HUES6 (cell line): ENCODE results near the gene SHKBP1.

Experiments used
- H3K27ac ChIP-seq: 2 replicates; pipeline ENCODE4 v1.7.0; 2013; ENCODE audit warnings: low read depth, mild to moderate bottlenecking, low read length, inconsistent platforms
- H3K27me3 ChIP-seq: 2 replicates; pipeline ENCODE4 v1.6.1; 2013; ENCODE audit warnings: low read length; ENCODE audit not compliant: control insufficient read depth, insufficient read depth
- H3K36me3 ChIP-seq: 2 replicates; pipeline ENCODE4 v1.6.1; 2013; ENCODE audit warnings: low read length; ENCODE audit not compliant: control insufficient read depth, insufficient read depth
- H3K4me1 ChIP-seq: 2 replicates; pipeline ENCODE4 v1.6.1; 2013; ENCODE audit warnings: low read length; ENCODE audit not compliant: control insufficient read depth, insufficient read depth
- H3K4me3 ChIP-seq: 2 replicates; pipeline ENCODE4 v1.5.1; 2013; ENCODE audit warnings: low read depth, low read length
- H3K9ac ChIP-seq: one replicate; pipeline ENCODE4 v1.6.1; 2013; ENCODE audit warnings: mild to moderate bottlenecking, low read length
- H3K9me3 ChIP-seq: 2 replicates; pipeline ENCODE4 v1.6.1; 2013; ENCODE audit warnings: low read depth, low read length; ENCODE audit not compliant: control insufficient read depth, insufficient read depth

SHKBP1 gene

DNA sequence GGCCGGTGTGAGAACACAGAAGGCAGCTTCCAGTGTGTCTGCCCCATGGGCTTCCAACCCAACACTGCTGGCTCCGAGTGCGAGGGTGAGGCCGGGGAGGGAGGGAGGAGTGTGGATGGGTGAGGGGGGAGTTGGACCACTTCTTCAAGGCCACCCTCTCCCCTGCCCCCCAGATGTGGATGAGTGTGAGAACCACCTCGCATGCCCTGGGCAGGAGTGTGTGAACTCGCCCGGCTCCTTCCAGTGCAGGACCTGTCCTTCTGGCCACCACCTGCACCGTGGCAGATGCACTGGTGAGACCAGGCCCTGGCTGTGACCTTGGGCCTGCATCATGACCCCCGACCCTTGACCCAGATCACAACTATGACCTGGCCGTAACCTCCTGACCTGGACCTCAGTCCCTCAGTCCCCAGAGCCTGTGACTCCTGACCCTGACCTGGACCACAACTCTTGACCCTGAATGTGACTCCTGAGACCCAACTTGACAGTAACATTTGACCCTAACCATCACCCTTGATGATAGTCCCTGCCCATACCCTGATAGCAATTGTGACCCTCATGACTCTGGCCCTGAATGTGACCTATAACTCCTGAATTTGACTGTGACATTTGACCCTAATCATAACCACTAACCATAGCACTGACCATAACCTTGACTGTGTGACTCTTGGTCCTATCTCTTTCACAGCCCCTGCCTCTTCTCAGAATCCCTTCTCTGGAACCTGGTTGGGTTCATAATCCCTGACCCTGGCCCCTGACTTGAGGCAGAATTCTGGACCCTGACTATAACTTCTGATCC is 35.4 kb downstream of the SHKBP1 start:
- Histone ChIP-seq H3K36me3 (peaks cover 3% of the 10 kb centered on the region; the same call in 1 of the 2 replicates), H3K4me3 (no peak overlapping the region), H3K9me3 (no peaks in the 10 kb centered on the region), H3K27ac (no peak overlapping the region), H3K27me3 (peaks cover 52% of the 10 kb centered on the region), H3K9ac (no peak overlapping the region), H3K4me1 (peaks cover 13% of the 10 kb centered on the region)

DNA sequence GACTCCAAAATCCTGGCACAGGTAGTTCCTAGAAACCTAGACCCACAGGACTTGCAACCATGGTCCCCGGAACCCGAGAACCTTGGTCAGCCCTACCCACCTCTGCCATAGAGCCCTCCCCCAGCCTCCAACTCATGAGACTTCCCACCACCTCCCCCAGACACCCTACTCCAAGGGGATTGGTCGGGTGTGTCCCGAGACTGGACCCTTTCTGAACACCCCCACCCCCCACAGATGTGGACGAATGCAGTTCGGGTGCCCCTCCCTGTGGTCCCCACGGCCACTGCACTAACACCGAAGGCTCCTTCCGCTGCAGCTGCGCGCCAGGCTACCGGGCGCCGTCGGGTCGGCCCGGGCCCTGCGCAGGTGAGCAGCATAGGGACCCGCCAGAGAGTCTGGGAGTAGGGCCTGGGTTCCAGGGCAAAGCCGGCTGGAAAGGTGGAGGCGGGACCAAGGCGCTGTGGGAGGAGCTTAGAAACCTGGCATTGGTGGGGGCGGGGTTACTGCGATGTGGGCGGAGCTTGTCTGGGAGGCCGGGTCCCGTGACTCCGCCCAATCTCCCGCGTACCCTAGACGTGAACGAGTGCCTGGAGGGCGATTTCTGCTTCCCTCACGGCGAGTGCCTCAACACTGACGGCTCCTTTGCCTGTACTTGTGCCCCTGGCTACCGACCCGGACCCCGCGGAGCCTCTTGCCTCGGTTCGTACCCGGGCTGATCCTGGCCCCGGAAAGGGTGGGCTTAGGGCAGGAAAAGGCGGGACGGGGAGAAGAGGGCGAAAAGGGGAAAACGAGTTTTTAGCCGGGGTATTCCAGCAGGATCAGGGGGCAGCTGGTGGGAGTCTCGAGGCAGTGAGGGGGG is 36.4 kb downstream of the SHKBP1 start:
- Histone ChIP-seq H3K27me3 (peaks cover 43% of the 10 kb centered on the region), H3K9me3 (no peaks in the 10 kb centered on the region), H3K4me1 (peaks cover 10% of the 10 kb centered on the region), H3K27ac (peak overlapping the region; percentile 52; the same call in 1 of the 2 replicates), H3K9ac (peak overlapping the region; percentile 71), H3K4me3 (peak overlapping the region; percentile 85), H3K36me3 (peaks cover 3% of the 10 kb centered on the region; the same call in 1 of the 2 replicates)

DNA sequence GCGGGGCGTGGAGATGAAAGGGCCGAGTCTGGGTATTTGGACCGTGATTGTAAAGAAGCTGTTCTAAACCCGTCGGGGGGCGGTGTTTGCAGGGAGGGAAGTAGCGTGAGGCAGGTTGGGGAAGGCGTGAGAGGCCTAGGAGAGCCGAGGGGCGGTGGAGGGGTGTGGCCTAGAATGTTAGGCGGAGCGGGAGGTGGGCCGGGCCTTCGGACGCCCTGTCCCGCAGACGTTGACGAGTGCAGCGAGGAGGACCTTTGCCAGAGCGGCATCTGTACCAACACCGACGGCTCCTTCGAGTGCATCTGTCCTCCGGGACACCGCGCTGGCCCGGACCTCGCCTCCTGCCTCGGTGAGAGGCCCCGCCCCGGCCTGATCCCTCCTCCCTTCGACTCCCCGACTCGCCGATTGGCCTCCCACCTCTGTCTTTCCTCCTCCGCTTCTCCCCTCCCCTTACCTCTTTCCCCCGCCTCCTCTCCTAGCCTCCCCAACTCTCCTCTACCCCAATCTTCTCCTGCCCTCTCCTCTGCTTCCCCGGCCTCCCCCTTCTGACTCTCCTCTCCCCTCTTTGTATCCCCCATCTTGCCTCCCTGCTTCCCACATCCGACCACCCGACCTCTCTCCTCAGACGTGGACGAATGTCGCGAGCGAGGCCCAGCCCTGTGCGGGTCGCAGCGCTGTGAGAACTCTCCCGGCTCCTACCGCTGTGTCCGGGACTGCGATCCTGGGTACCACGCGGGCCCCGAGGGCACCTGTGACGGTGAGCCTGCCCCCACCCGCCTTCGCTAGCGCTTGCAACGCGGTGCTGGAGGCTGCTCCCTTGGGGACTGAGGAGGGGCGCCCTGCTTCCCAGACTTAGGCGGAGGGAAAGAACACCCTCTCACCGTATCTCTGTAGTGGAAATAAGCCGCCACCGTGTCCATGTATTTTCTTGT is 37.3 kb downstream of the SHKBP1 start:
- peaks cover 5% of the 10 kb centered on the region for H3K36me3 ChIP-seq
- peaks cover 35% of the 10 kb centered on the region for H3K27me3 ChIP-seq
- H3K9me3 ChIP-seq: no peaks in the 10 kb centered on the region
- peaks cover 10% of the 10 kb centered on the region for H3K4me1 ChIP-seq
- H3K9ac ChIP-seq: peak overlapping the region; percentile 71
- peak overlapping the region; percentile 52; the same call in 1 of the 2 replicates for H3K27ac ChIP-seq
- peak overlapping the region; percentile 85 for H3K4me3 ChIP-seq

DNA sequence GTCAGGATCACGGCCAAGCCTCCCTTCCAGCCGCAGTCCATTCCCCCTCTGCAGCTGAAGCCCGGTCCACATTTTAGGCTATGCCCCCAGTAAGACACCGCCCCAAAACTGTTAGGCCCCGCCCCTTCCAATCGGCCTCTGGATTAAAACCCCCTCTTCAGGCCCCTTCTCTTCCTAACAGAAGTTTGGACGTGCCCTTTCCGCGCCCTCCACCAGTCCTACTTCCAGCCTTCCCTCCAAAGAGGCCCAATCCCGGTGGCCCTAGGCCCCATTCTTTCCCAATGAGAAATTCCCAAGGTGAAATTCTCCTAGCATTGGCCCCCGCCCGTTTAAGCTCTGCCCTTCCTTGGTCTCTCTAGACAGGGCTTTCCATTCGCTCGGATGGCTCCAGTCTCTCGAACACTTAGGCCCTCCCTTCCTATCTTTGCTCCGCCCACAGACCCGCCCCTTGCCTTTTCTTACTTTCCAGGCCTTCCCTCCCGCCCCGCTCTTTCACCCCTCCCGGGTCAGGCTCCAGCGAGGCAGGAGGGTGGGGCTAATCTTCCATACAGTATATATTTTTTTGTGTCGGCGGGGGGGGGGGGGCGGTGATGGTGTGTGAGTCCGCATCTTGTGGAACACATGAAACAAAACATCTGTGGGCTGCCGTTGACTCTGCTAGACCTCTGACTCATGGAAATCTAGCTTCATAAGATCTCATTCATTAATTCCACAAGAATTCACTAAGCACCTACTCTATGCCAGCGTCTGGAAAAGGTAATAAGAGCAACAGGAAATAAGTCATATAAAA is 38.1 kb downstream of the SHKBP1 start:
- Histone ChIP-seq H3K27me3 (peaks cover 29% of the 10 kb centered on the region), H3K27ac (no peak overlapping the region), H3K4me3 (peak overlapping the region; percentile 85), H3K9ac (peak overlapping the region; percentile 64), H3K9me3 (no peaks in the 10 kb centered on the region), H3K36me3 (peaks cover 14% of the 10 kb centered on the region), H3K4me1 (peaks cover 10% of the 10 kb centered on the region)

DNA sequence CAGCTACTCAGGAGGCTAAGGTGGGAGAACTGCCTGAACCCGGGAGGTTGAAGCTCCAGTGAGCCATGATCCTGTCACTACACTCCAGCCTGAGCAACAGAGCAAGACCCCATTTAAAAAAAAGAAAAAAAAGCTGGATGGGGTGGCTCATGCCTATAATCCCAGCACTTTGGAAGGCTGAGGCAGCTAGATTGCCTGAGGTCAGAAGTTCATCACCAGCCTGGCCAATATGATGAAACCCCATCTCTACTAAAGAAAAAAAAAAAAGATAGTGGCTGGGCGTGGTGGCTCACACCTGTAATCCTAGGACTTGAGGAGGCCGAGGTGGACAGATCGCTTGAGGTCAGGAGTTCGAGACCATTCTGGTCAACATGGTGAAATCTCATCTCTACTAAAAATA is 39.5 kb downstream of the SHKBP1 start:
- Histone ChIP-seq H3K36me3 (peaks cover 21% of the 10 kb centered on the region), H3K9ac (no peak overlapping the region), H3K27ac (no peak overlapping the region), H3K9me3 (no peaks in the 10 kb centered on the region), H3K4me3 (no peak overlapping the region), H3K4me1 (peaks cover 3% of the 10 kb centered on the region; the same call in 1 of the 2 replicates), H3K27me3 (peaks cover 17% of the 10 kb centered on the region)

DNA sequence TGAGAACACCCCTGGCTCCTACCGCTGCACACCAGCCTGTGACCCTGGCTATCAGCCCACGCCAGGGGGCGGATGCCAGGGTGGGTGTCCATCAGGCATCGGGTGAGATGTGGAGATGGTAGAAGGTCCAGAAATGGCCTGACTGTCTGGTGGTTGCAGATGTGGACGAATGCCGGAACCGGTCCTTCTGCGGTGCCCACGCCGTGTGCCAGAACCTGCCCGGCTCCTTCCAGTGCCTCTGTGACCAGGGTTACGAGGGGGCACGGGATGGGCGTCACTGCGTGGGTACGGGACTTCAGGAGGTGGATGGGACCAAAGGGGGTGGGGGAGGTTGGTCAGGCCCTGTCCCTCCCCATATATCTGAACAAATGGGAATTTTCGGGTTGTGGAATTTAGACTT is 40.3 kb downstream of the SHKBP1 start:
- Histone ChIP-seq H3K36me3 (peaks cover 27% of the 10 kb centered on the region), H3K27ac (no peak overlapping the region), H3K9ac (no peak overlapping the region), H3K9me3 (no peaks in the 10 kb centered on the region), H3K4me1 (peaks cover 3% of the 10 kb centered on the region; the same call in 1 of the 2 replicates), H3K27me3 (peaks cover 9% of the 10 kb centered on the region), H3K4me3 (no peak overlapping the region)

DNA sequence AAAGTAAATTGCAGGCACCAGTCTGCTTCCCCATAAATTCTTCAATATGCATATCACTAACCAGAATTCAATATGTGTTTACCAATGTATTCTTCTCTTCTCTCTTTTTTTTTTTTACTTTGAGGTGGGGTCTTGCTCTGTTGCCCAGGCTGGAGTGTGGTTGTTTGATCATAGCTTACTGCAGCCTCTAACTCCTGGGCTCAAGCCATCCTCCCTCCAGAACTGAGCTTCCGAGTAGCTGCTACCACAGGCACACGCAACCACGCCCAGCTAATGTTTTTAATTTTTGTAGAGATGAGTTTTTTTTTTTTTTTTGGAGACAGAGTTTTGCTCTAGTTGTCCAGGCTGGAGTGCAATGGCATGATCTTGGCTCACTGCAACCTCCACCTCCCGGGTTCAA is 41.3 kb downstream of the SHKBP1 start:
- Histone ChIP-seq H3K9ac (no peak overlapping the region), H3K27ac (no peak overlapping the region), H3K27me3 (no peaks in the 10 kb centered on the region), H3K4me3 (no peak overlapping the region), H3K4me1 (peaks cover 7% of the 10 kb centered on the region), H3K36me3 (peaks cover 36% of the 10 kb centered on the region), H3K9me3 (no peaks in the 10 kb centered on the region)

DNA sequence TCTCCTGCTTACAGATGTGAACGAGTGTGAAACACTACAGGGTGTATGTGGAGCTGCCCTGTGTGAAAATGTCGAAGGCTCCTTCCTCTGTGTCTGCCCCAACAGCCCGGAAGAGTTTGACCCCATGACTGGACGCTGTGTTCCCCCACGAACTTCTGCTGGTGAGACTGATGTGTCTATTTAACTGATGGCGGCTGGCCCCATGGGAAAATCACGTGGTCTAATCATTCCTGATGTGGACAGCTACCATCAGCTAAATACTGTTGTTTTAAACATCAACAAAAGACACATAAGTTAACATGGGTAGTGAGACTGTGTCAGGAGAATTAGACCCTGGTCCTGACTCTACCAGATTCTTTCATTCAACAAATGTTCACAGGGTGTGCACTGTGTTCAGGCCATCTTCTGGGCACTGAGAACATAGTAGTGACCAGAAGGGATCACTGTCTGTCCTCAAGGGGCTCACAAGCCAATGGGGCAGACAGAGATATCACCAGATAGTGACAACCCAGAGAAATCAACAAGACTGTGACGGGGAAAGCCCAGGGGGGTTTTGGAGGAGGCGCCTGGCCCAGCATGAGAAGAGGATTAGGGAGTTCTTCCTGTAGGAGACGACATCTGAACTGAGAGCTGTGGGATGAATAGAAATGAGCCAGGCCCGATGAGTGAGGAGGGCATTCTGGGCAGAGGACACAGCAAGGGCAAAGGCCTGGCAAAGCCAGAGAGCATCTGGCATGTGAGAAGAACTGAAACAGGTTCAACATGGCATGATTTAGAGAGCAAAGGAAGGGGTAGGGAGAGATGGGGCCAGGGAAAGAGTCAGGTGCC is 42.9 kb downstream of the SHKBP1 start:
- Histone ChIP-seq H3K9ac (no peak overlapping the region), H3K9me3 (no peaks in the 10 kb centered on the region), H3K4me1 (peaks cover 12% of the 10 kb centered on the region; the same call in 1 of the 2 replicates), H3K27me3 (no peaks in the 10 kb centered on the region), H3K36me3 (peaks cover 36% of the 10 kb centered on the region), H3K4me3 (no peak overlapping the region), H3K27ac (no peak overlapping the region)

DNA sequence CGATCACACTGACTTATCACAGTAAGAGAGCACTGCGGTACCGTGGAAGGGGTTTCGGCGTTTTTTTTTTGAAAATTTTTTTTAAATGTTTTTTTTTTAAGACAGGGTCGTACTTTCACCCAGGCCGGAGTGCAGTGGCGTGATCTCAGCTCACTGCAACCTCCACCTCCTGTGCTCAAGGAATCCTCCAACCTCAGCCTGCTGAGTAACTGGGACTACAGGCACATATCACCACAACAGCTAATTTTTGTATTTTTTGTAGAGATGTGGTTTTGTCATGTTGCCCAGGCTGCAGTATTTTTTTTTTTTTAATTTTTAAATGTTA is 43.5 kb downstream of the SHKBP1 start:
- H3K27me3 ChIP-seq: no peaks in the 10 kb centered on the region
- no peak overlapping the region for H3K4me3 ChIP-seq
- H3K36me3 ChIP-seq: peaks cover 39% of the 10 kb centered on the region
- H3K9me3 ChIP-seq: no peaks in the 10 kb centered on the region
- H3K4me1 ChIP-seq: peaks cover 12% of the 10 kb centered on the region; the same call in 1 of the 2 replicates
- no peak overlapping the region for H3K27ac ChIP-seq
- no peak overlapping the region for H3K9ac ChIP-seq
